HUDEP-2 (cell line): ENCODE measurements around the gene ABCD2.
A peak's percentile ranks its signal among the peaks of the same experiment; 100 is the strongest.
"Not testable (repeated sequence)": the region's sequence is repeated elsewhere in the genome, so short reads cannot be mapped to it uniquely, and the experiment has no call there.

ENCODE experiments used
- DNase-seq, 76 experiments: peaks; one replicate each; lab custom pipeline; 2025; ENCODE audit not compliant: unreplicated experiment in 76 of 76; lab: John Stamatoyannopoulos, UW

The ABCD2 gene

GRCh38 chr12:39613525-39613924 is 6.1 kb downstream of the ABCD2 start:
- DNase-seq = no peak

- DNase-seq = no peak
These were observed 7.4 kb downstream of the ABCD2 start for GRCh38 chr12:39612250-39612649.

GRCh38 chr12:39611818-39612217 is 7.8 kb downstream of the ABCD2 start:
- DNase-seq = no peak

GRCh38 chr12:39610436-39611025 is 9.1 kb downstream of the ABCD2 start:
- no peak for DNase-seq

GRCh38 chr12:39606712-39607423 is 12.7 kb downstream of the ABCD2 start:
- no peak for DNase-seq

- DNase-seq = no peak
These were observed 13.6 kb downstream of the ABCD2 start for GRCh38 chr12:39605996-39606395.

GRCh38 chr12:39605501-39605900 is 14.1 kb downstream of the ABCD2 start:
- no peak for DNase-seq

- no peak for DNase-seq
These were observed 16.5 kb downstream of the ABCD2 start for GRCh38 chr12:39603065-39603464.

- not testable (repeated sequence) for DNase-seq
These were observed 17.7 kb downstream of the ABCD2 start for GRCh38 chr12:39601951-39602350.

GRCh38 chr12:39595928-39596327 is 23.7 kb downstream of the ABCD2 start:
- DNase-seq = no peak

GRCh38 chr12:39592295-39592694 is 27.3 kb downstream of the ABCD2 start:
- no peak for DNase-seq

GRCh38 chr12:39588348-39588747 is 31.3 kb downstream of the ABCD2 start:
- peak in 1 of 76 experiments; percentile 1 for DNase-seq

GRCh38 chr12:39587225-39587624 is 32.4 kb downstream of the ABCD2 start:
- DNase-seq = peak in 4 of 76 experiments; percentile 2 to 9 (median 6)

- no peak for DNase-seq
These were observed 32.8 kb downstream of the ABCD2 start for GRCh38 chr12:39586816-39587215.

- no peak for DNase-seq
These were observed 38.0 kb downstream of the ABCD2 start for GRCh38 chr12:39581592-39581991.

- no peak for DNase-seq
These were observed 44.1 kb downstream of the ABCD2 start for GRCh38 chr12:39575498-39575875.

- DNase-seq = no peak
These were observed 44.7 kb downstream of the ABCD2 start for GRCh38 chr12:39574785-39575497.

GRCh38 chr12:39574378-39574777 is 45.2 kb downstream of the ABCD2 start:
- no peak for DNase-seq

GRCh38 chr12:39573971-39574370 is 45.6 kb downstream of the ABCD2 start:
- no peak for DNase-seq

- DNase-seq = no peak
These were observed 47.1 kb downstream of the ABCD2 start for GRCh38 chr12:39572551-39572950.

- no peak for DNase-seq
These were observed 48.3 kb downstream of the ABCD2 start for GRCh38 chr12:39571351-39571750.

GRCh38 chr12:39553476-39553875 is 66.1 kb downstream of the ABCD2 start:
- DNase-seq = no peak
